OCI-M2 (cell line): ENCODE data around the gene RBM26.
"Not testable (repeated sequence)": the region's sequence is repeated elsewhere in the genome, so short reads cannot be mapped to it uniquely, and the experiment has no call there.

Experiments used
- DNase-seq: peaks from one replicate; lab custom pipeline; 2025; ENCODE audit not compliant: unreplicated experiment; lab: John Stamatoyannopoulos, UW

The RBM26 gene

DNA sequence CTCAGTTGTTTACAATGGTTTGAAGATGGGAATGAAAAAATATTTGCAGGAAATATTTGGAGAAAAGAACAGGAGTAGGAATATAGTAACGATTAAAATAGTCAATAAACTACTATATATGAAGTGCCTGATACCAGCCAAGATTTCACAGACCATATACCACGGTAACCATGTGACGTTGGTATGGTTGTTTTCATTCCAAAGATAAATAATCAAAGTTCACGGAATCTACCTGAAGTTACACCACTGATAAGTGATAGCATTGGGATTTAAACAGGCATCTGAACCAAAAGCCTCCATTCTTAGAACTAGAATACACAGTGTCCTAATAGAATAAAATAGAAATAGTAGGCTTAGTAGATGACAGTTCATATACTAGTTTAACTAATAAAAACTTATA, 123.5 kb downstream of the RBM26 start:
- no peak for DNase-seq

DNA sequence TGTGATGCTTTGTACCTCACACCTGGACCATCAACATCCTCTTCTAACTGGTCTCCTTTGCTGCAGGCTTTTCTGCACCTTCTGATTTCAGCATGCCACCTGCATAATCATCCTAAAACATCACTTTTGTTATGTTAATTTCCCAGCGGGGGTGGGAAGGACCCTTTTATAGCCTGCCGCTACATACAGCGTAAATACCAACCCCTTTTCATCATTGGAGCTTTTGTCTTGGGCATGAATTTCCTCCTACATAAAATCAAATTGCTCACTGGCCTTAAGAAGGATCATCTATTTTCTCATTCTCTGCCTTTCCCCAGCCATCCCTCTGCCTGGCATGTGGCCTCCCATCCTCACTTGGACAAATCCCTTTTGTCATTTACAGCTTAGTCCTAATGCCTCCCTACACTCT, 124.7 kb downstream of the RBM26 start:
- DNase-seq, result no peak

DNA sequence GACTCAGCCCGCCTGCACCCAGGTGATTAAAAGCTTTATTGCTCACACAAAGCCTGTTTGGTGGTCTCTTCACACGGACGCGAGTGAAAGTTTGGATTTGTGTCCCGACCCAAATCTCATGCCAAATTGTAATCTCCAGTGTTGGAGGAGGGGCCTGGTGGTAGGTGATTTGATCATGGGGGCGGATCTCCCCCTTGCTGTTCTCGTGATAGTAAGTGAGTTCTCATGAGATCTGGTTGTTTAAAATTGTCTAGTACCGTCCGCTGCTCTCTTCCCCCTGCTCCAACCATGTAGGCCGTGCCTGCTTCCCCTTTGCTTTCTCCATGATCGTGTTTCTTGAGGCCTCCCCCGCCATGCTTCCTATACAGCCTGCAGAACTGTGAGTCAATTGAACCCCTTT, 126.3 kb downstream of the RBM26 start:
- DNase-seq, result not testable (repeated sequence)

DNA sequence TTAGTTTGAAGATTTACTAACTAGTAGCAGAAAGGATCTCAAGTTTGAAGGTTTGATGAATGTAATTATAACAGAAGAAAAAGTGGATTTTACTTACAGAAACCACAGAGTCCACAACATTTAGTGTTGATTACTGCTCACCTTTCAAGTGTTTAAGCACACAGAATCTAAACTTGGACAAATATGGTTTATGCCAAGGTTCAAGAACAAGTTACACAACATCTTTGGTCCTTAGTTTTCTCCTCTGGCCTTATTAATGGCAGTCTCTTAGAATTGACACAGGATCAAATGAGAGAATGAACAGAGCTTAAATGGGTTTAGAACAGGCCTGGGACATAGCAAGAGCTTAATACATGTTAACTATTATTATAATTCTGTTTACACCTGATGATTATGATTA, 133.0 kb downstream of the RBM26 start:
- no peak for DNase-seq

DNA sequence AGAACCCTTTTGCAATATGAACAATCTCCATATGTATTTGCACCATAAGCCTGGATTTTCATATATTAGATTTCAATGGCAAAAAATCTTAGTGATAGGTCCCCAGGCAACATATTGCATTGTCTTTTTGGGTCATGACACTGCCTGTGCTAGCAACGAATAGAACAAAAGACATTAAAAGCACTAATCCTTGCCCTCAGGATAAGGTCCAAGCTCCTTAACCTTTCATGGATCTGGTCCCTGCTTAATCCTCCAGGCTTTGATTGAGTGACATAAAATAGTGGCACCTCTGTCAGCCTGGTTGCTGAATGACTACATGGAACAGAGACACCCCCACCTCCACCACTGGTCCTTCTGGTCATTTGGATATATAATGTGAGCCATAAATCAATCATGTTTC, 134.4 kb downstream of the RBM26 start:
- DNase-seq, result no peak

DNA sequence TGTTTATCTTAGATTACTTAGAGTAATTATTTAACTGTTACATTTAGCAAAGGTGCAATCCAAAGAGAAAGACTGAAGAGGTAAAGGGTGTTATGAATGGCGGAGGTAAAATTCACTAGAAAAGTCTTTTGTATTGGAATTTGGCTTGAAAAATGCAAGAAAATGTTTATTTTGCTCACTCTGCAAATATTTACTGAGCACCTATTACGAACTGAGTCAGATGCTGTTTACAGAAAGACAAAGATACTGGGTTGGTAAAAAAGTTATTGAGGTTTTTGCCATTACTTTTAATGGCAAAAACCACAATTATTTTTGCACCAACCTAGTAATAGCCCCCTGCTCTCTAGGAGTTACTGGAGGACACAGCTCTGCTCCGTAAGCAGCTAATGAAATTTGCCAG, 135.2 kb downstream of the RBM26 start:
- no peak for DNase-seq
